ENCODE data around the gene IQGAP3.

GRCh38 chr1:156517748-156518147 lies 54.6 kb downstream of the IQGAP3 start:
- TF ChIP-seq REST (IDR thresholded peaks at IDR 0.05; ENCODE audit: unreplicated experiment) (no peak), CTCF (conservative IDR thresholded peaks at IDR 0.05; ENCODE audit: low read depth in 2 of 2) (no peak), EZH2phosphoT487 (IDR thresholded peaks at IDR 0.05; ENCODE audit: unreplicated experiment) (no peak), ETS1 (IDR thresholded peaks at IDR 0.05) (no peak), POLR2AphosphoS5 (IDR thresholded peaks at IDR 0.05; ENCODE audit: low read depth) (no peak), CREB1 (CRISPR knock-in tag; IDR thresholded peaks at IDR 0.05; ENCODE audit: low read depth) (no peak)

Measured in GM23338 (cell line).